Tibial artery (tissue), 4 donors: Measurements from ENCODE around the gene ZNRD2.

Source experiments
- DNase-seq, 2 donors: peaks; one replicate each; pipeline ENCODE4 v3.0.0-alpha.2; 2019
- H3K27ac ChIP-seq, 2 donors: fragments of 200-600 bp; sonication (generic) in 1 of 2; 1 replicate in 1 of 2; 2 replicates in 1 of 2; pipeline ENCODE4 v1.5.1; 2018 to 2019; ENCODE audit warnings: mild to moderate bottlenecking in 1 of 2
- H3K27me3 ChIP-seq, 2 donors: fragments of 200-600 bp; sonication (generic) in 1 of 2; one replicate each; pipeline versions ENCODE4 v1.5.1 to v1.6.0; 2016 to 2019
- H3K36me3 ChIP-seq, 3 donors: fragments of 200-600 bp; sonication (generic) in 2 of 3; one replicate each; pipeline ENCODE4 v1.5.1; 2016 to 2019; ENCODE audit warnings: mild to moderate bottlenecking in 2 of 3
- H3K4me1 ChIP-seq, 4 donors: fragments of 200-600 bp; sonication (generic) in 2 of 4; 1 replicate in 3 of 4; 2 replicates in 1 of 4; pipeline ENCODE4 v1.5.1; 2016 to 2019
- H3K4me3 ChIP-seq, 2 donors: fragments of 200-600 bp; sonication (generic) in 1 of 2; 1 replicate in 1 of 2; 2 replicates in 1 of 2; pipeline ENCODE4 v1.5.1; 2018 to 2019; ENCODE audit warnings: mild to moderate bottlenecking in 2 of 2
- H3K9me3 ChIP-seq, 3 donors: fragments of 200-600 bp; sonication (generic) in 1 of 3; one replicate each; pipeline ENCODE4 v1.5.1; 2016 to 2019
- CTCF ChIP-seq, 2 experiments: fragments of 200-600 bp in 1 of 2; fragments of 450-650 bp in 1 of 2; IDR thresholded peaks; one replicate each; pipeline ENCODE4 v1.5.1; 2017 to 2019; ENCODE audit warnings: antibody characterized with exemption in 2 of 2, mild to moderate bottlenecking in 1 of 2, moderate library complexity in 1 of 2
- intact Hi-C: fragments of 100-400 bp; cut with DNase I; formaldehyde crosslinking; loops from one replicate; pipeline ENCODE4 v1.15.0; 2023; ENCODE audit warnings: low total_unique reads

Gene ZNRD2

GRCh38 chr11:65584723-65585171 lies 14.5 kb downstream of the ZNRD2 start:
- Histone ChIP-seq H3K4me1 (peaks cover 0 to 40% (median 36%) of the 10 kb centered on the region in 4 donors), H3K36me3 (peaks cover 55 to 78% (median 65%) of the 10 kb centered on the region in 3 donors), H3K27ac (peak overlapping the region; percentile 11 to 31), H3K27me3 (no peaks in the 10 kb centered on the region), H3K4me3 (no peak overlapping the region), H3K9me3 (no peaks in the 10 kb centered on the region)
- no peak for TF ChIP-seq CTCF (IDR thresholded peaks at IDR 0.05)
- intact Hi-C loops, result loop anchor here (5.0 kb wide), 1 partner anchor 42 kb away; no protein-coding TSS in a partner anchor
- no peak for DNase-seq

GRCh38 chr11:65585396-65586246 lies 15.3 kb downstream of the ZNRD2 start:
- Histone ChIP-seq H3K36me3 (peaks cover 55 to 78% (median 65%) of the 10 kb centered on the region in 3 donors), H3K4me1 (peaks cover 0 to 40% (median 35%) of the 10 kb centered on the region in 4 donors), H3K27me3 (no peaks in the 10 kb centered on the region), H3K4me3 (no peak overlapping the region), H3K9me3 (no peaks in the 10 kb centered on the region), H3K27ac (peak overlapping the region; percentile 68 to 74)
- intact Hi-C loops, result loop anchor here (5.0 kb wide), 1 partner anchor 43 kb away; no protein-coding TSS in a partner anchor
- no peak for TF ChIP-seq CTCF (IDR thresholded peaks at IDR 0.05)
- no peak for DNase-seq

GRCh38 chr11:65586247-65586630 lies 16.0 kb downstream of the ZNRD2 start:
- no peak for TF ChIP-seq CTCF (IDR thresholded peaks at IDR 0.05)
- H3K27me3 ChIP-seq, result no peaks in the 10 kb centered on the region
- peaks cover 0 to 40% (median 35%) of the 10 kb centered on the region in 4 donors for H3K4me1 ChIP-seq
- H3K4me3 ChIP-seq, result peak overlapping the region in 1 of 2 donors; percentile 15
- no peak for DNase-seq
- intact Hi-C loops, result loop anchor here (5.0 kb wide), 1 partner anchor 44 kb away; no protein-coding TSS in a partner anchor
- H3K27ac ChIP-seq, result peak overlapping the region; percentile 68 to 74
- H3K36me3 ChIP-seq, result peaks cover 55 to 78% (median 65%) of the 10 kb centered on the region in 3 donors
- no peaks in the 10 kb centered on the region for H3K9me3 ChIP-seq

GRCh38 chr11:65586676-65587075 lies 16.4 kb downstream of the ZNRD2 start:
- DNase-seq, result no peak
- H3K27me3 ChIP-seq, result no peaks in the 10 kb centered on the region
- peak overlapping the region; percentile 68 to 74 for H3K27ac ChIP-seq
- H3K36me3 ChIP-seq, result peaks cover 55 to 78% (median 65%) of the 10 kb centered on the region in 3 donors
- H3K4me3 ChIP-seq, result peak overlapping the region in 1 of 2 donors; percentile 15
- no peak for TF ChIP-seq CTCF (IDR thresholded peaks at IDR 0.05)
- intact Hi-C loops, result loop anchor here (5.0 kb wide), 1 partner anchor 44 kb away; no protein-coding TSS in a partner anchor
- H3K4me1 ChIP-seq, result peaks cover 0 to 40% (median 35%) of the 10 kb centered on the region in 4 donors
- no peaks in the 10 kb centered on the region for H3K9me3 ChIP-seq

- no peak overlapping the region for H3K4me3 ChIP-seq
- H3K9me3 ChIP-seq, result no peaks in the 10 kb centered on the region
- peaks cover 53 to 80% (median 69%) of the 10 kb centered on the region in 3 donors for H3K36me3 ChIP-seq
- H3K27me3 ChIP-seq, result no peaks in the 10 kb centered on the region
- peak overlapping the region; percentile 68 to 74 for H3K27ac ChIP-seq
- H3K4me1 ChIP-seq, result peaks cover 0 to 47% (median 40%) of the 10 kb centered on the region in 4 donors
- intact Hi-C loops, result loop anchor here (5.0 kb wide), 1 partner anchor 46 kb away; no protein-coding TSS in a partner anchor
- DNase-seq, result peak; percentile 60 to 87
- TF ChIP-seq CTCF (IDR thresholded peaks at IDR 0.05), result peak; percentile 21 to 44
Observed at GRCh38 chr11:65588199-65589054, 18.1 kb downstream of the ZNRD2 start.
